Fibroblast of the conjunctiva (primary cell): ENCODE results near the gene NPIPB2.

Source experiments
- DNase-seq: peaks from one replicate; pipeline ENCODE4 v3.0.0-alpha.2; 2010; ENCODE audit warnings: low read depth

NPIPB2 gene

DNA sequence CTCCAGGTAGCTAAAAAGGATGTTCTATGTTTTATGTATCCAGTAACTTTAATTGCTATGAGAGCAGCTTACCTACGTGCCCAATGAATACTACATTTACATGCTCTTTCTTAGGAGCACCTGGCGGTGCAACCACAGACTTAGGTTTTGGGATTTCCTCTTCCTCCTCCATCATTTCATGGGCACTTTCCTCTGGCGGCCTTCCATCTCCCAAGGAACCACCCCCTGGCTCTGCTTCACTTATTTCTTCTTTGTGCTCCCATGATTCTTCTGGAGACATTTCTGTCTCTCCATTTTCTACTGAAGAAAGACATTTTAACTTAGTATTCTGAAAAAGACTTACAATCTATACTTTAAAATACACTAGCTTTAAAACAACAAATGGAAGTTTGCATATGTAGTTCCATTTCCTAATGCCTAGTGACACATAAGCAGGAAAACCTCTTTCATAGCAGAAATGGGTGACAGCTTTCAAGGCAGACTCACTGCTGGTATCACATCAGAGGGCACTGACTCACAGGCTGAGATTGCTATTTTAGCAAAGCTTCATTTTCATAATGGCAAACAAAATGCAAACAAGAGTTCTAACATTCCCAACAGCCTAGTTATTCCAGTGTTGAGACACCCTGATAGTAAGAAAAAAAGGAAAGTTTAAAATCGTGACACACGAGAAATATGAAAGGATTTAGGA lies 45.2 kb downstream of the NPIPB2 start:
- DNase-seq: no peak

DNA sequence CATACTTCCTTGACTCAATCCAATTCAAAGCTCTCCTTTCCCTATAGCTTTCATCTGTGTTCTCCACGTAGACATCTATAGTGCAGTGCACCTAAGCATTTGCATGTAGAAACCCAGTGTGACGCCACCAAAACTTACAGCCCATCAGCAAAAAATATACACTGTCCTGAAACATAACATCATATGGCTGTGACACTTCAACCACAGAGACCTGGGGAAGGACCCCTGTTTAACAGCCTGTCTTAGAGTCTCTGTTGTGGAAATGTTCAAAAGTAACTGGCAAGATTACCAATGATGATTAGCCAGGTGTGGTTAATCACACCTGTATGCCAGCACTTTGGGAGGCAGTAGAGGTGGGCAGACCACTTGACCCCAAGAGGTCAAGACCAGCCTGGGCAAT lies 48.3 kb downstream of the NPIPB2 start:
- DNase-seq: no peak

DNA sequence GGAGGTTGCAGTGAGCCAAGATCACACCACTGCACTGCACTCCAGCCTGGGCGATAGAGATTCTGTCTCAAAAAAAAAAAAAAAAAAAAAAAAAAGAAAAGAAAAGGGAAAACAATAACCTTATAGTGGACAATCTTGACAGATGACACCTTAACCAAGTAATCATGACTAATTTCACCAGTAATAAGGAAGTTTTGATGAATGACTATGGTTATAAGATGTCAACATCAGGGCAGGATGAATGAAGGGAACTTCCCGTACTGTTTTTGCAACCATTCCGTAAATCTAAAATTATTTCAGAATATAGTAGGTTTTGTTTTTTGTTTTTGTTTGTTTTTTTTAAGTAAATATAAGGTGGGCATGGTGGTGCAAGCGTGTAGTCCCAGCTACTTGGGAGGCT lies 49.1 kb downstream of the NPIPB2 start:
- DNase-seq: no peak

DNA sequence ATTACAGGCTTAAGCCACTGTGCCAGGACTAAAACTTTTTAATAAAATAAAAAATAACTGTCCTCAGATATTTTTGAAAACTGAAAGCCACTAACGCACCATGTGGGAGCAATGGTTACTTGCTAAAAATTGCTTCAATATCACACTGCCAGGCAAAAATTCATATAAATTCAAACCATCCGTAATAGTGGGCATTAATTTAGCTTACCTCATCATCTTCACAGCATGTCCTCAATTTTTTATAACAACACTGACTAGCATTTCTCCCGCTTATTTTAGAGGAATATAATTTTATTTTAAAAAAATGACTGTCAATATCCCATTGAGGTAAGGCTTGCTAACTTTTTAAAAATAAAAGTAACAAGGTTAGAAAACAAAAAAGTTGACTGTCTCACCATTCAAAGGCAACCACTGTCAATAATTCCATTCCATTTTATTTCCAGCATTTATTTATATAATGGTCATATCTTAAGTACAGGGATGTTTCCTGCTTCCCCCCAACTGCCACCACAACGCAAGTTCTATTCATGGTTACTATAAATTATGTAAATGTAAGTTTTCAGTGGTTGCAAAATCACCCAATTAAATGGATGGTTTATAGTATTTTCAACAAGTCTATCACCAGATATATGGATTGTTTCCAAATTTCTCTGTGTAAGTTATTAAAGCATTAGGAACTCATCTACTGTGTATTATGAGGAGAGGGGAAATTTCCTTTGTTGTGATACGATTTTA lies 51.4 kb downstream of the NPIPB2 start:
- DNase-seq: no peak

DNA sequence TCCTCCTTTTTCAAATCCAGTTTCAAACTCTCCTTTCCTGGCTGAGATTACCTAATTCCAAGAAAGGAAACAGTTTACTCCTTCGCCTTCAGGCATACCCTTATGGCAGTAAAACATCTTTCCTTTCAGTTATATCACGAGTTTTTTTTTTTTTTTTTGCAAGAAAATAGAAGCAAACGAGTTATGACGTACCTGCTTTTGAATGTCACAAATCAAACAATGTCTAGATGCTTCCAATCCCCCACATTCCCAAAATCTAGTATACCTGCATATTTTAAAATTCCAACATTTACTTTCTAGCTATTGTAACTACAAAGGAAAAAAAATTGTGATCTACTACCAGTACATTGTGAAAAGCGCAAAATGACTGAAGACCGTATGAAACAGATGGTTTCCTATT lies 55.0 kb downstream of the NPIPB2 start:
- no peak for DNase-seq

DNA sequence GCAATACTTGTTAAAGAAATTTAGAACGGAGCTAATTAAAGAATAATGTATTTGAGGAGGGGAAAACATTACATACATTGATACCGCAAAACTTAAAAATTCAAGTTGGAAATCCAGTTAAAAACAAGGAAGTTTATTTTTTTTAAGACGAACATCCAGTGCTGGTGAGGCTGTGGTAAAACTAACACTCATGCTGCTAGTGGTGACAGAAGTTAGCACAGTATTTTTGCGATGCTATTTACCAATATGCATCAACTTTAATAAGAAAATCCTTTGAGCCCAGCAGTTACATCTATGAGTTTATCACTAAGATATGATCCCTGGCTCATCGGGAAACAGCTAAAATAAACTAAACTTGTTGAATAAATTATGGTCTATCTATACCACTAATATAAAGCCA lies 57.8 kb downstream of the NPIPB2 start:
- DNase-seq: no peak

DNA sequence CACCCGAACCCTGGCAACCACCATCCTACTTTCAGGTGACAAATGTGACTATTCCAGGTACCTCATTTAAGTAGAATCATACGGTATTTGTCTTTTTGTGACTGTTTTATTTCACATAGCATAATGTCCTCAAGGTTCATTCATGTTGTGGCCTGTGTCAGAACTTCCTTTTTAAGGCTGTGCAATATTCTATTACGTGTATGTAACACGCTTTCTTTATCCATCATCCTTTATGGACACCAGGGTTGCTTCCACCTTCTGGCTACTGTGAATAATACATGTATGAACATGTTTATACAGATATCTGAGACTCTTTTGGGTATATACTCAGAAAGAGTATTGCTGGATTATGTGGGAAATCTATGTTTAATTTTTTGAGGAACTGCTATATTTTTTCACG lies 61.8 kb downstream of the NPIPB2 start:
- DNase-seq: no peak

DNA sequence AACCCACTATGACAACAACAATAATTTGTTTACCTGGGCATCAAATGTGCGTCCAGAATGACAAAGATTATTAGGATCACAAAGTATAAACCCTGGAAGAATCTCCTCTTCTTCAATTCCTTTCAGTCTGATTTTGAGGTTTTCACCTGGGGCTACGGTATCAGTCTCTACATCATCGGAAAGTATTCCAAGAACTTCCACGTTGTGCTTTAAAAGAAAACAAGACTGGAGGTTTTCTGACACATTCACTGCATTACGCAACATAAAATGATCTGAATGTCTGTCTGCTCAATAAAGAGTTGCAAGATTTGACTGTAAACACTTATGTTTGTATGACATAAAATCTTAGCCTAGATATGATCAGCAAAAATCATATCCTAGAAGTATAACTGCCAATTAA lies 64.5 kb downstream of the NPIPB2 start:
- no peak for DNase-seq
